ENCODE data around the gene IL1F10.

Gene IL1F10

DNA sequence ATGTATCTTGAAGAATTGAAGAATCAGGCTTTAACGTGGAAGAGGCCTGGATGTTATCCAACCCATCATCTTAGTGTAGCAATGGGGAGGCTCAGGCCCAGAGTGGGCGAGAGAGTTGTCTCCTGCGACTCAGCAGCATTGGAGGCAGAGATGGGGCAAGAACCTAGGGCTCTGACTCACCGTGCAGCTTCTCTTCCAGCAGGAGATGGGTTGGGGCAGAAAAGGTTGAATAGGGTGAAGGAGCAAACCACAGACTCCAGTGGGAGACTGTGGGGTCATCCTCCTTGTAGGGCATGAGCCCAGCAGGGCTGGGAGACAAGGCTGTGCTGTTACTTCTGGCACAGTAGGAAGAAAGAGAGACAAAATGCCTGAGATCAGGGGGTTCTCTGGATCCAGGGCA, 7.4 kb upstream of the IL1F10 start:
- DNase-seq = no peak

DNA sequence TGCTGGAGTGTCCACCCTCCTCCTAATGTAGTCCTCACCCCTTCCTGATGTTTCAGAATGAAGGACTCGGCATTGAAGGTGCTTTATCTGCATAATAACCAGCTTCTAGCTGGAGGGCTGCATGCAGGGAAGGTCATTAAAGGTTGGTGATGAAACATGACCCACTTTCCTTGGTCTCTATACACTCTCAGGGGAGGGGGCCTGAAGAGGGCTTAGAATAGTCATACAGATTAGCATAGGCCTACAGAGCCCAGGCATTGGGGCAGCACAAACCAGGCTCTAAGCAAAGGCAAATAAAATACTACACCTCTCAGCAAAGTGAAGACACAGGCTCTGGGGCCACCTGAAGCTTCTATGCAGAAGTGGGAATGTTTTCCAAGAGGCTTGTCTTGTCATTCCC, 7.0 kb upstream of the IL1F10 start:
- DNase-seq = no peak

DNA sequence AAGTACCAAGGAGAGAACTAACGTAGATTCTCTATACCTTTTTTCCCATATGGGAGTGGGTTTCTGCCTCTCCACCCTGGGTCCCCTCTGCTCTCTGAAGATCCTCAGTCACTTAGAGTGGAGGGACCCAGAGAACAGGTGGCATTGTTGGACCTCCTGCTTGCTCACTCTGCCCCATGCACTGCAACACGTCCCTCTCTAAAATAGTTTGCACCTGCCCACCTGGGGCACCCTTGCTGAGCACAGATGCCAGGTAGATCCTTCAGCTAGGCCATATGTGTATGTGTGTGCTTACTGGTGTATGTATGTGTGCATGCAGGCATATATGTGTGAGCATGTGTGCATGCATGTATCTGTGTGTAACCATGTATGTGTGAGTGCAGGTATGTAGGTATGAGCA, 6.5 kb upstream of the IL1F10 start:
- no peak for DNase-seq

DNA sequence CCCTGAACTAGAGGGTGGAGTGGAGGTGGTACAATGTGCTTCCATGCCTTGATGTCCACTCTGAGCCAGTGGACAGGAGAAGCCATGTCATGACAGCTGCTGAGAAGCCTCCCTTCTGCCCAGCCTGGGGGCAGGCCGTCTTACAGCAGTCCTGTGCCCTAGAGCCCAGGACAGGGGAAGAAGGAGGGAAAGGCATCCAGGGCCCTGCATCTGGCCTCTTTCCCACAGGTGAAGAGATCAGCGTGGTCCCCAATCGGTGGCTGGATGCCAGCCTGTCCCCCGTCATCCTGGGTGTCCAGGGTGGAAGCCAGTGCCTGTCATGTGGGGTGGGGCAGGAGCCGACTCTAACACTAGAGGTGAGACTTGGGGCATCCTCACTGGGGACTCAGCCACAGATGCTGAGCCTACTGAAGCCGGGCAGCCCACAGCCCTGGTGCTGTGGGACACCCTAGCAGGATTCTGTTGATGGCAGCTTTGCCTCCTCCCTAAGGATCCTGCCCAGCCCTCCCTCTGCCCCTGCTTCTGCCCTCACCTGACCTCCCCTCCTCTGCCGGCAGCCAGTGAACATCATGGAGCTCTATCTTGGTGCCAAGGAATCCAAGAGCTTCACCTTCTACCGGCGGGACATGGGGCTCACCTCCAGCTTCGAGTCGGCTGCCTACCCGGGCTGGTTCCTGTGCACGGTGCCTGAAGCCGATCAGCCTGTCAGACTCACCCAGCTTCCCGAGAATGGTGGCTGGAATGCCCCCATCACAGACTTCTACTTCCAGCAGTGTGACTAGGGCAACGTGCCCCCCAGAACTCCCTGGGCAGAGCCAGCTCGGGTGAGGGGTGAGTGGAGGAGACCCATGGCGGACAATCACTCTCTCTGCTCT, 5.6 kb upstream of the IL1F10 start:
- no peak for DNase-seq

DNA sequence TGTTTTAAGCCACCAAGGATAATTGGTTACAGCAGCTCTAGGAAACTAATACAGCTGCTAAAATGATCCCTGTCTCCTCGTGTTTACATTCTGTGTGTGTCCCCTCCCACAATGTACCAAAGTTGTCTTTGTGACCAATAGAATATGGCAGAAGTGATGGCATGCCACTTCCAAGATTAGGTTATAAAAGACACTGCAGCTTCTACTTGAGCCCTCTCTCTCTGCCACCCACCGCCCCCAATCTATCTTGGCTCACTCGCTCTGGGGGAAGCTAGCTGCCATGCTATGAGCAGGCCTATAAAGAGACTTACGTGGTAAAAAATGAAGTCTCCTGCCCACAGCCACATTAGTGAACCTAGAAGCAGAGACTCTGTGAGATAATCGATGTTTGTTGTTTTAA, 3.5 kb upstream of the IL1F10 start:
- DNase-seq = no peak

DNA sequence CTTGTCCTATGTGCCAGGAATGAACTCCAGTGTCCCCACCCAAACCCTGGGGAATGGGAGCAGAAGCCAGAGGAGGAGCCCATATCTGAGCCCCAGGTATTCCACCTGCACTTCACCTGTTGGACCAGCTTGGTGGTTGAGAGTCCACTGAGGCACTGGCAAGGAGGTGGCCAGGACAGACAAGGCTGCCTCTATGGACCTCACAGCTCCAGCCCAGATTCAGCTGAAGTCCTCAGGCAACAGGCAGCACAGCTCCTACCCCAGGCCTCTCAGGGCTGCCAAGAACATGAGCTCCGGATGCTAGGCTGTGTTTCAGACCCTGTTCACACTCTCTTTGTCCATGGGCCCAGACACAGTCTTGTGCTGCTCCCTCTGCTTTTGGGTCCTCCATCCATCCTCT, 2.9 kb upstream of the IL1F10 start:
- DNase-seq = no peak

DNA sequence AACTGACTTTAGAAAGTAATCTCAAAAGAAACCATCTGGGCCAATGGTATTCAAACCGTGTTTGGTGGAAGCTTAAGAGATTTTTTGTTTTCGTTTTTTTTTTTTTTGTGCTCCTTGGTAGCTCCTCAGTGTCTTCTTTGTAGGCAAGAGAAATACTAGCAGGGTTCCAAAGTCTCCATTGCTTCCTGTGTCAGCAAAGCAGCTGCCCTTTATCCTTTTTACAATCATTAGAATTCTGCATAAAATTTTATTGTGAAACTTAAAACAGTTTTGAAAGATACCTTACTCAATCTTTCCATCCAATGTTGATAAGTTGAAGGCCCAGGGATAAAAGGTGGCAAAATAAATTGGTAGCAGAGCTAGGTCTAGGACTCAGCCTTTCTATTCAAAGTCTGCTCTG, 479 bp downstream of the IL1F10 start:
- DNase-seq = no peak

DNA sequence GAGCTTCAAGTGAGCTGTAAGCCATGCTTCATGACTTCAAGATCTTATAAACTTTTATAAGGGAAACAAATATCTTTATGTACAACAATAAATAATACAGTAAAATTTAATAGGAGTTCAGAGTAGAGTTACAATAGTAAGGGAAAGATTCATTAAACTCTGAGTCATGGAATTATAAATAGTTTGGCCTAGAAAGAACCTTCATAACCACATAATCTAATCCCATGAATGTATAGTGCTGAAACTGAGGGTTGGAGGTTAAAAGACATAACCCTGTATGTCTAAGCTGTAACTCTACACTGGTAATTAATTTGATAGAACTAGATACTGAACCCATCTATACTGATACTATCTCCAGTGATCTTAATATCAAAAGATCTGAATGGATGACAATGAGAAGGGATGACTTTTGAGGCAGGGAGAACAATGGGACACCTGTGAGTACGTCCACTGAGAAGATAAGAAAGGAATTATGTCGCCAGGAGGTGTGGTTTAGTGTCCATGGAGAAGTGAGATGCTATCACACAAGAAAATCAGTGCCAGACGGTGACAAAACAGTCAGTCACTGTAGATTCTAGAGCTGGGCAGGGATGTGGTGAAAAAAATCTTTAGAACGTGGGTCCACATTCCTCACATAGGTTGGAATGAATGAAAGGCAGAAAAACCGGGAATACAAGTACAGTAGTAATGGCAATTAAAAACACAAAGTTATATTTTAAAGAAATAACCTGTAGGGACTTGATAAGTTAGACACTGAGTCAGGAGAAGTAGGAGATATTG, 1.1 kb downstream of the IL1F10 start:
- DNase-seq = no peak

DNA sequence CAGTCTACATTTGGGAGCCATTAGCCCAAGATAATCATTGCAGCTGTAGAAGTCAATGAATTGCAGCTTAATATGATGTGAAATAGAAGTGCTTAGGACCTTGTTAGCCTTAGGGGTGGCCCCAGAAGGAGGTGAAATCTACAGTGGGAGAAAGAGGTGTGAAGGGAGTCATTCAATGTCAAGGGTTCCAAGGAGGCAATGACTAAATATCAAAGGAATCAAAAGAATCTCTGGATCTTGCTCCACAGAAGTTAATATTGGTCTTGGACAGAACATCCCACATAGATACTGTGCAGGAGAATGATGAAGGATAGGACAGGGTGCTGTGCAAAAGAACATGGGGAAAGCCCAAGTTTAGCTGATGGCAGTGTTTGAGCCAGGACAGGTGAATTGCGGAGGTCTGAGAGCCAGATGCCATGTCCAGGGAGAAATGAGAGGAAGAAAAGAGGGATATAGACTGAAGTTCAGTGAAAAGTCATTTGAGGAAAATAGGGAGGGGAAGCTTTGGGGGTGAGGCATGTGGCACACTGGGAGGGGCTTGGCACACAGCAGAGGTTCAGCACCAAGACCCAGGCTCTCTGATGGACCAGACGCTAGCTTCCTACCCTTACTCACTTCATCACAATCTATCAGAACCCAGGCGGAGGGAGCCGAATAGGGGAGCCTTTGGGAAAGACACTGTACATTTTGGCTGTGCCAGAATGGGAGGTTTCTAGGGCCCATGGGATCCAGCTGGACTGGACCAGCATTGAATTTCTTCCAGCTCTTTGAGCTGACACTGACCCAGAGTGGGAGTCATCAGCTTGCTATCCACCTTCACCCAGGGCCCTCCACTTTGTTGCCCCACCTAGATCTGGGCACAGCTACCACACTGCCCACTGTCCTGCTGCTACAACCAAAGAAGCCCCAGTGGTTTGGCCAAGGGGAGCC, 2.2 kb downstream of the IL1F10 start:
- DNase-seq = no peak

DNA sequence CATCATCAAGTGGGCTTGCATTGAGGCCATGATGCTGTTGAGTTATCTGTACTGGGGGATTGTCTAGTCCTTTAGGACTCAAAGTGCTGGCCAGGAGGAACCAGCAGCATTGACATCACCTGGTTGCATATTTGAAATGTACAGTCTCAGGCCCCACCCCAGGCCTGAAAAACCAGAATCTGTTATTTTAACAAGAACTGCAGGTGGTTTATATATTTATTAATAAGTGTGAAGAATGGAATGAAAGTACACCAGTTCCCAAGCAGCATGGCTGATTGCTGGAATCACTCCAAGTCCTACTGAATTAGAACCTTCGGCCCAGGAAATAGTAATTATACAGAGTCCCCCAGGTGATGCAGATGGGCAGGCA, 2.8 kb downstream of the IL1F10 start:
- DNase-seq = no peak

DNA sequence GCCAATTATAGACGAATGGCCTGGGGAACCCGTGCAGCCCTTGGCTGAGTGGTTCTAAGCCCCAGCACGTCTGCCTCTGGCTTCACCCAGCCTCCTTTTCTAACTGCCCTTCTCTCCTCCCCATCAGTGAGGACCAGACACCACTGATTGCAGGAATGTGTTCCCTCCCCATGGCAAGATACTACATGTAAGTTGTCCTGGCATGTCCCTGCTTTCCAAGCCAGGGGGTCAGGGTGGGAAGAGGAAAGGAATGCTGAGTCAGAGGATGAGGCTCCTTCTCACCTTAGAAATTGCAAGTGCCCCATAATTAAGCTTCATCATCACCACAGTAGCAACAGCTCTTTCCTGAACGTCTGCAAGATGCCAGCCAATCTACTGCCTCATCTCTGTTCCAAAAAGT, 4.8 kb downstream of the IL1F10 start:
- no peak for DNase-seq

DNA sequence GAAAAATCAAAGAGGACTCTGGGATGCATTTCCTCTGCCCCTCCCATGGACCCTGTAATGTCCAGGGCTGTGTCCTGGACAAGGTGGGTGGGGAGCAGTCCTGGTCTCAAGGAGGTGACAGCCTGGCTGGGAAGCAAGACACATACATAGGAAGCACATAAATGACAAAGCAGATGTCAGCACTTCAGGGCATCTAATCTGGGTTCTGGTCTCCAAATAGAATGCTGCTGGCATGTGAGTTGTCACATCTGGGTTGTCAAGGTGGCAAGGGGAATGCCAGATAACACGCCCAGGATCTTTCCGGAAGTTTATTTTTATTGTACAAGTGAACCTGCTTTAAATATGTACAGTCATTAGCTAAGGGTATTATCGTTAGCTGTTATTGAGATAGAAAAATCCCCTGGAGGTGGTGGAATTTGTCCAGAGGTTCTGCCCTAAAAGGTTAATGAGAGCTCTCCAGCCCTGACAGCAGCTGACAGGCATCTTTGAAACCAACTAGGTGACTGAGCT, 5.6 kb downstream of the IL1F10 start:
- DNase-seq = no peak

DNA sequence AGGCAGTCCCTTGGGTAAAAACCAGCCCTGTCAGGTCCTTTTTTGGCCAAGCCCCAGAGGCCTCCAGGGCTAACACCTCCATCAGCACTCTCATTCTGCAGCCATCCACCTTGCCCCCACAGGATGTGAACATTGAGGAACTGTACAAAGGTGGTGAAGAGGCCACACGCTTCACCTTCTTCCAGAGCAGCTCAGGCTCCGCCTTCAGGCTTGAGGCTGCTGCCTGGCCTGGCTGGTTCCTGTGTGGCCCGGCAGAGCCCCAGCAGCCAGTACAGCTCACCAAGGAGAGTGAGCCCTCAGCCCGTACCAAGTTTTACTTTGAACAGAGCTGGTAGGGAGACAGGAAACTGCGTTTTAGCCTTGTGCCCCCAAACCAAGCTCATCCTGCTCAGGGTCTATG, 7.3 kb downstream of the IL1F10 start:
- no peak for DNase-seq

DNA sequence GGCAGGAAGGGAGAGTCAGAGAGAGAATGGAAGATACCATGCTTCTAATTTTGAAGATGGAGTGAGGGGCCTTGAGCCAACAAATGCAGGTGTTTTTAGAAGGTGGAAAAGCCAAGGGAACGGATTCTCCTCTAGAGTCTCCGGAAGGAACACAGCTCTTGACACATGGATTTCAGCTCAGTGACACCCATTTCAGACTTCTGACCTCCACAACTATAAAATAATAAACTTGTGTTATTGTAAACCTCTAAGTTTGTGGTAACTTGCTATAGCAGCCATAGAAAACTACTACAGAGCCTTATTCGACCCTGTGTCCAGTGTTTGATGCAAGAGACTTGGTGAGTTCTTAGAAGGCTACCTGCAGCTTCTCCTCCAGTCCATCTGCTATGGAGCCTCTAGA, 7.8 kb downstream of the IL1F10 start:
- no peak for DNase-seq

DNA sequence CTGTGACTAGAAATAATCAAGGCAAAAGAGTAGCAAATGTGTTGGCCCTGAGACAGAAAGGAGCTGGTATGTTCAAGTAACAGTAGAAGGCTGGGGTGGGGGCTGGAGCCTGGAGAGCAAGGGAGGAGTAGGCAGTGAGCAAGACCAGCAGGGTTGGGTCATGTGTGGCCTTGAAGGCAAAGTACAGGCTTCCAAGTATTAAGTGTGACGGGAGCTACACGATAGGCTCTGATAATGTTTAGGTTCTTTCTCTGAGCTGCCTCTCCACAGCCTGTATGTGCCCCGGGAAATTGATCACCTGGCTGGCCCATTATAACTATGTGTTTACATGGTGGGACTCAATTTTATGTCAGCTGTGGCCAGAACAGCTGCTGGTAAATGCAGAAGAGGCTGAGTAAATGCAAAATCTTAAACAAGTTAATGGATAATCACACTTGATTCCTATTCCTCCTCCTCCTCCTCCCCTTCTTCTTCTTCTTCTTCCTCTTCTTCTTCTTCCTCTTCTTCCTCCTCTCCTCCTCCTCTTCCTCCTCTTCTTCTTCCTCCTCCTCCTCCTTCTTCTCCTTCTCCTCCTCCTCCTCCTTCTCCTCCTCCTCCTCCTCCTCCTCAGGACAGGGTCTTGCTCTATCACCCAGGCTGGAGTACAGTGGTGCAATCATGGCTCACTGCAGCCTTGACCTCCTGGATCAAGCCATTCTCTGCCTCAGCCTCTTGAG, 9.3 kb downstream of the IL1F10 start:
- no peak for DNase-seq

DNA sequence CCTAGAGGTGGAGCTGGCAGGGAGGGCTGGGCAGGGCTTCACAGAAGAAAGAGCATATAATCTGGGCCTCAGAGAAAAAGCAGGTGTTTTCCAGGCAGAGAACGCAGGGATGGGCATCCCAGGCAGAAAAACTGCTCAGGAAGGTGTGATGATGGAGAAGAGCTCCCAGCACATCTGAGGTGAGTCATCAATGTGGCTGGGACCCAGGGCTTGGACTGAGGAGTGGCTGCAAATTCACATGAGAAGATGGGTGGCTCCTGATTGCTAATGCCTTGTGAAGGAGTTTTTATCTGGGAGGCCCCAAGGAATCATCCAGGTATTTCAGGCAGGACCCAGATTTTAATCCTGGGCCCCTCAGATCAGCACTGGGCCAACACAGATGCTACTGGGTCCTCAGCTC, 10.2 kb downstream of the IL1F10 start:
- DNase-seq = no peak

DNA sequence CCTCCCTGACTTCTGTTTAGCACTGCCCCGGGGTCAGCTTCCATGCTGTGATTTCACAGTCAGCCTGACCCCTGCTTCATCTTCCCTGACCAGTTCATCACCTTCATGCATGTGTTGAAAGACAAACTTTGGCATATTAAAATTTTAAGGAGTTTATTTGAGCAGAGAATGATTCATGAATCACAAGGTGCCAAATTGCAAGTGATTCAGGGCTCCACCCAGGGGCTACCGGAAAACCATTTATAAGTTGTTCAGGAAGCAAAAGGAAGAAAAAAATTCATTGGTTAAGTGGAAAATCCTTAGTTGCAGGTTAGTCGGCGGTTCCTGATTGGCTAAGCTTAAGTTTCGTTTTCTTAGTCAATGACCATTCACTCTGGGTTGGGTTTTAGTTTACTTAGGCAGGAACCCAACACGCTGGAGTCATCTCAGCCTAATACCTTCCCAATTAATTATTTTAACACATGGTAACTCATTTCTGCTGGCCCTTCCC, 10.6 kb downstream of the IL1F10 start:
- no peak for DNase-seq

DNA sequence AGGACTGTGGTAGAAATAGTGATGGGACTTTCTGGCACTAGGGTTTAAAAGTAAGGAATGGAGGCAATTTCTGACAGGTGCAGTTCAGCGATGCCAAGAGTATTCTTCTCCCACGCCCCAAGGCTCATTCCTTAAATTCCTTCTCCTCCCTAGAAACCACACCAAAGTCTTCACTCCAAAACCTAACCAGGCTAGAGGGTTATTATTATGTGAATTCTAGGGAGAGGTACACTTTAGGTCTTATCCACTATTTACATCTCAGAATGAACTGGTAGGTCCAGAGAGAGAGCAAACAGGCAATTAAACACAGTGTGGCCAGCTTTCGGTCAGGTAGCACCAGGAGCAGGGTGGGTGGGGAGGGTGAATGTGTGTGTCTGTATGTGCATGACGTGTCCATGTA, 11.4 kb downstream of the IL1F10 start:
- DNase-seq = no peak

DNA sequence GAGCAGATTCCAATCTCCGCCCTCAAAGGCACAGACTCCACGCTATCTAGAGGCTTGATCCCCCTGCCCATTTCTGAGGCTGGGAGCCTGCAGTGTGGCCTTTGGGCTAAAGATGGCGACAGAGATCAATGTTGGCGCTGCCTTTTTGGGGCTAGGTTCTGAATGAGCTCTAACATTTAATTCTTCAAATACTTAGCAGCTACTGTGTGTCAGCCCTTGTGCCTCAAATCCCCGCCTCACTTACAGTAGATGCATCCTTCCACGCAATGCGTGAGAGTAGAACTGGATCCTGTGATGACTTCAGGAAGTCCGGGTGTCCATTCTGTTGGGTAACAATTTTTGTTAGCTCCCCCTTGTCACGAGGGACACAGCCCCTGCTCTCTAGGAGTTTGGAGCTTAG, 12.4 kb downstream of the IL1F10 start:
- peak; percentile 19 for DNase-seq

DNA sequence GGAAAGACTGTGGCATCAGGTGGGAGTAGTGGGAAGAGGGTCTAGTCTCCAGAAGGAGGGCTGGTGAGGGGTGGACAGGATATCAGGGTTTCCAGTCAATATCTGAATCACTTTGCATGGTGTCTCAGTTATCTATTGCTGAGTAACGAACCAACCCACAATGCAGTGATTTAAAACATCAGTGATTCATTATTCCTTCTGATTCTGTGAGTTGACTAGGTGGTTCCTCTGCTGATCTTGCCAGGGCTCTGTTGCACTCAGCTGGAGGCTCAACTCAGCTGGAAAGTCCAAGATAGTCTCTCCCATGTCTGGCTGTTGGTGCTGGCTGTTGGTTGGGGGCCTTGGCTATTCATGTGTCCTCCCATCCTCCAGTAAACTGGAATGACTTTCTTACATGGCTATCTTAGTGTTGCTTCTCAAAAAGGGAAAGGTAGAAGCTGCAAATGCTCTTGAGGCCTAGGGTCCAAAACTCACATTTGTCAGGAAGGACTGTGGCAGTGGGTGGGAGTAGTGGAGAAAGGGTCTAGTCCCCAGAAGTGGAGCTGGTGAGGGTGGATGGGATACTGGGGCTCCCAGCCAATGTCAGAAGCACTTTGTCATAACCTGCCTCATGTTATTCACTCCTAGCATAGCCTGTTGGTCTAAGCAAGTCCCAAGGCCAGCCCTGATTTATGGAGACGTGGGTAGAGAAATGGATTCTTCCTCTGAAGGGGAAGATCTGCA, 13.9 kb downstream of the IL1F10 start:
- DNase-seq = no peak

DNA sequence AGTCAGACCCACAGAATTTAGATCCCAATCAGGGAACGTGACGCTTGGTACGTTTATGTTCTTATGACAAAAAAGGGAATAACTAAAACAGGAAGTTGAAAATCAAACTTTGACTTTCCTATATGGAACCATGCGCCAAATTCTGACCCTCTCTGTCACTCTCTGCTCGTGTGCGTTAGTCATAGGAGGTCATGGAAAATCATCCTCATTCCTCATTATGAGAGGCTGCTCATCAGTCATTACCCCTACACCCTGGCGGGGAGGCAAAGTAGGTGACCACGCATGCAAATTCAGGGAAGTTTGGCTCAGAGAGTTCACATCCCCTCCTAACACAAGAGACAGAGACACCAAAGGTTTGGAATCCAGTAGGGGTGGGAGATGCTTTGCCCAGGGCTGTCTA, 15.5 kb downstream of the IL1F10 start:
- peak; percentile 42 for DNase-seq

All from CD4-positive, alpha-beta T cell treated with Interleukin-15 for 1 hour (primary cell).